CD4-positive, alpha-beta T cell treated with Interleukin-17A for 4 hours (primary cell): ENCODE results near the gene SIRT5.

Experiments used
- DNase-seq: peaks from one replicate; pipeline ENCODE4 v3.0.0-alpha.2; 2020; ENCODE audit warnings: mixed read lengths

Gene SIRT5

GRCh38 chr6:13641315-13641714 lies 66.9 kb downstream of the SIRT5 start:
- no peak for DNase-seq

DNA sequence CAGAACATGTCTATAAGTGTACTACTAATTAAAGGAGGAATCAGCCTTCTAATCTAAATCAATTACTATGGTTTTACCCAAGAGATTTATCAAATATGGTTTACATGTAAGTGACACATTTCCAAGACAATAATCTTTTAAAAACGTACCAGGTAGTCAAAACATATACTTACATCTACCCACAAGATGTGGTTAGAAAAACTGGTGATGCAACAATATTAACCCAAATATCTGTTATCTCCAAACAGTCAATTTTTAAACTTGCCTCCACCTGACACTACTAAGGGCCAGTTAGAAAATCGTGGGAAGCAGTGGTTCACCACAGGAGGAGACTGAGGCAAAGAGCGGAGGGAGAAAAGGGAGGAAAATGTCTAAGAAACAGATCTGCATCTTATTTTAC lies 68.7 kb downstream of the SIRT5 start:
- DNase-seq: no peak

DNA sequence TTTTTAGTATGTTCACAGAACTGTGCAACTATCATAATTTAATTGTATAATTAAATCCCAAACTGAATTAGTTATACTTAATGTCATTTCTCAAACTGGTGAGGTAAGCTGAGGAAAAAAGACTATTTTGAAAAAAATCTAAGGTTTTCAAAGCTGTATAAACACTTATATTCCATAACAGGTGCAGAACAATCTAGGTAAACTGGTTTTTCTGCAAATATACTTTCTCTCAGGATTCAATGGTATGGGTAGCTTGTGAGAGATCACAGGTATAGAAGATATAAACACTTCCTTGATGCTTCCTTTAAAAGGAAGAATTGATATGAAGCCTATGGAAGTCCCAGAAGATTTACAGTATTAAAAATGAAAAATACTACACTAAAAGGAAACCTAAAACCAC lies 74.4 kb downstream of the SIRT5 start:
- no peak for DNase-seq

- no peak for DNase-seq
Observed at GRCh38 chr6:13649393-13649792, 75.0 kb downstream of the SIRT5 start.

GRCh38 chr6:13653296-13653695 lies 78.9 kb downstream of the SIRT5 start:
- DNase-seq: no peak

GRCh38 chr6:13654496-13654895 lies 80.1 kb downstream of the SIRT5 start:
- DNase-seq: no peak

- no peak for DNase-seq
Observed at GRCh38 chr6:13655700-13656099, 81.3 kb downstream of the SIRT5 start.

DNA sequence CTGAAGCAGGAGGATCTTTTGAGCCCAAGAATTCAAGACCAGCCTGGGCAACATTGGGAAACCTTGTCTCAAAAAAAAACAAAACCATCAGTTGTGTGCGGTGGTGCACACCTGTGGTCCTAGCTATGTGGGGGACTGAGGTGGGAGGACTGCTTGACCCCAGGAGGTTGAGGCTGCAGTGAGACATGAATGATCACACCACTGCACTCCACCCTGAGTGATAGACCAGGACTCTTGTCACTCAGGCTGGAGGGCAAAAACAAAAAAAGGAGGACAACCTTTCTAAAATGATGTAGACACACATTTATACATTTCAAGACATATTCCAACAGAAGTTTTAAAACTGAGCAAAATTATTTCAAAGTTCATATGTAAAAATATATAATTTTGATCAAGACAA lies 85.9 kb downstream of the SIRT5 start:
- no peak for DNase-seq

GRCh38 chr6:13660893-13661292 lies 86.5 kb downstream of the SIRT5 start:
- no peak for DNase-seq

DNA sequence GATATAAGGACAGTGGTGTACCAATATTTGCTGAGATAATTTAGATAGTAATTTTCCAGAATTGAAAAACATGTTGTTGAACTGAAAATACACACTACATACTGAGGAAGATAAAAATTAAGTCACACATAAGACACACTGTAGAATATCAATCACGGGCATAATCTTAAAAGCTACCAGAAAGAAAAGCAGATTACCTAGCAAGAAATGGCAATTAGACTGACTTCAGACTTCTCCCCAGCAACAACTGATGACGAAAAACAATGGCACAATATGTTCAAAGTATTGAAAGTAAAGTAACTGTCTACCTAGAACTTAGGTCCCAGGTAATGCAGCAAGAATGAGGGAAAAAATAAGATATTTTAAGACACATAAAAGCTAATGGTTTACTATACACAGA lies 87.2 kb downstream of the SIRT5 start:
- DNase-seq: no peak

- no peak for DNase-seq
Observed at GRCh38 chr6:13662651-13663334, 88.4 kb downstream of the SIRT5 start.

GRCh38 chr6:13663986-13664385 lies 89.6 kb downstream of the SIRT5 start:
- DNase-seq: no peak
